Measurements from ENCODE around the gene ZNF277. TPM values are rescaled to one million over a fixed set of nuclear protein-coding genes. Genes with fewer than 3 reads are reported as not detected.

The ZNF277 gene
- total RNA-seq, 1 experiment from 2014 or later = 37.4 TPM

DNA sequence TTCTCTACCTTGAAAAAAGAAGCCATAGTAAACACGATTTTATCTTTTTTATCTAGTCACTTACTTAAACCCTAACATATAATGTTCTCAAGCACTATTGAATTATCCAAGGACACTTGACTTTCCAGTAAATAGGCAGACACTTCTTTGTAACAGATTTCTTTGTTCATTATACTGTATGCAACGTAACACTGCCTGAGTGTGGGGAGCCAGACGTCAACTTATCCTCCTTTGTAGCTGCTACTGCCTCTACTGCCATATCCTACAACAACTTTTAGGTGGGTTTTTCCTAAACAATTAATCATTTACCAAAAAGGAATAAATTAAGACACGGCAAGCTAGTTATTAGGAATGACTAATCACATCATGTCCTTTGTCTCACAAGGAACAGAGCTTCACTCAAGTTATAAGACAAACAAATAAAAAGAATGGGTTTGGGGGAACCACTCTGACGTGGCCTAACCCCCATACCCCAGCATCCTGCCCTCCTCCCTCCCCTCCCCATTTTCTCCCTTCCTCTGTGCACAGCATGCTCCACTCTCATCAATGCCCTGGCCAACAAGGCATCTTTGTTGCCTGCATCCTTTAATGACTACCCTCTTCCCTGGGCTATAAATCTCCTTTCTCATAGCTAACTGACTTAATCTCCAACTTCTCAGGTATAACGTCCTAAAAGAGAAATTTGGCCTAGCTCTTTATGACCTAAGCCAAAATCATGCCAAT is 43.5 kb upstream of the ZNF277 start:
- no peaks in the 10 kb centered on the region for H4K20me1 ChIP-seq (ENCODE audit: insufficient read depth, low read depth, low read length)
- no peak overlapping the region for H3K27ac ChIP-seq (ENCODE audit: low read length)
- H3K9me3 ChIP-seq (ENCODE audit: low read length) = no peaks in the 10 kb centered on the region
- H3K4me2 ChIP-seq (ENCODE audit: low read depth, low read length, poor library complexity, severe bottlenecking) = no peak overlapping the region
- no peak overlapping the region for H2AFZ ChIP-seq (ENCODE audit: low read length)
- no peak for DNase-seq
- no peak overlapping the region for H3K4me3 ChIP-seq (ENCODE audit: low read length)
- H3K4me1 ChIP-seq (ENCODE audit: low read length) = no peaks in the 10 kb centered on the region
- H3K36me3 ChIP-seq (ENCODE audit: insufficient read depth, low read length) = no peaks in the 10 kb centered on the region
- H3K9me2 ChIP-seq (replicated peaks; ENCODE audit: insufficient read depth, low read length) = no peaks in the 10 kb centered on the region
- H3K27me3 ChIP-seq (ENCODE audit: low read length) = no peaks in the 10 kb centered on the region
- H3K9ac ChIP-seq (ENCODE audit: low read length) = no peak overlapping the region
- H3K79me2 ChIP-seq (ENCODE audit: low read length) = no peaks in the 10 kb centered on the region

DNA sequence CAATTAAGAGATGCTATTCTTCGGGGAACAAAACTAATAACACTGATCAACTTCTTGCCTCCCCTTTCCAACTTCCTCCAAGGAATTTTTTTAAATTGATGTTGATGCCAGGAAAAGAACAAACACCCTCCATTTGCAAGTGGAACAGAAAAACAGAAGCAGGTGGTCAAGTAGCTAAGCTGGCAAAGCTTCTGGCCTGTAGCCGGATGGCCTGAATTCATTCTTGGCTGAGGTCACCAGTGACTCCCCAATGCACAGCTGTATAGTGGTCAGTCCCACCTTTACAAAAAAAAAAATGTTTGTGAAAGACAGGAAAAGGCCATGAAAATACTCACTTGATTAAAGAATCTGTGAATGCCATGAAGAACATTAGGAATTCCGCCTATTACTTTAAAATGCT is 39.3 kb upstream of the ZNF277 start:
- Histone ChIP-seq H3K27me3 (ENCODE audit: low read length) (no peaks in the 10 kb centered on the region), H2AFZ (ENCODE audit: low read length) (no peak overlapping the region), H3K9me3 (ENCODE audit: low read length) (no peaks in the 10 kb centered on the region), H3K4me1 (ENCODE audit: low read length) (no peaks in the 10 kb centered on the region), H3K36me3 (ENCODE audit: insufficient read depth, low read length) (no peaks in the 10 kb centered on the region), H3K79me2 (ENCODE audit: low read length) (no peaks in the 10 kb centered on the region), H3K9ac (ENCODE audit: low read length) (no peak overlapping the region), H3K4me3 (ENCODE audit: low read length) (no peak overlapping the region), H3K4me2 (ENCODE audit: low read depth, low read length, poor library complexity, severe bottlenecking) (no peak overlapping the region), H3K27ac (ENCODE audit: low read length) (no peak overlapping the region), H3K9me2 (replicated peaks; ENCODE audit: insufficient read depth, low read length) (no peaks in the 10 kb centered on the region), H4K20me1 (ENCODE audit: insufficient read depth, low read depth, low read length) (no peaks in the 10 kb centered on the region)
- no peak for DNase-seq

GRCh38 chr7:112168915-112169314 is 37.6 kb upstream of the ZNF277 start:
- Histone ChIP-seq H3K9ac (ENCODE audit: low read length) (no peak overlapping the region), H4K20me1 (ENCODE audit: insufficient read depth, low read depth, low read length) (no peaks in the 10 kb centered on the region), H3K4me3 (ENCODE audit: low read length) (no peak overlapping the region), H3K9me3 (ENCODE audit: low read length) (no peaks in the 10 kb centered on the region), H3K79me2 (ENCODE audit: low read length) (no peaks in the 10 kb centered on the region), H3K4me2 (ENCODE audit: low read depth, low read length, poor library complexity, severe bottlenecking) (no peak overlapping the region), H2AFZ (ENCODE audit: low read length) (no peak overlapping the region), H3K27ac (ENCODE audit: low read length) (no peak overlapping the region), H3K27me3 (ENCODE audit: low read length) (no peaks in the 10 kb centered on the region), H3K36me3 (ENCODE audit: insufficient read depth, low read length) (no peaks in the 10 kb centered on the region), H3K9me2 (replicated peaks; ENCODE audit: insufficient read depth, low read length) (no peaks in the 10 kb centered on the region), H3K4me1 (ENCODE audit: low read length) (no peaks in the 10 kb centered on the region)
- DNase-seq = no peak

GRCh38 chr7:112171673-112172072 is 34.8 kb upstream of the ZNF277 start:
- no peaks in the 10 kb centered on the region for H3K9me3 ChIP-seq (ENCODE audit: low read length)
- H3K4me2 ChIP-seq (ENCODE audit: low read depth, low read length, poor library complexity, severe bottlenecking) = no peak overlapping the region
- H3K9me2 ChIP-seq (replicated peaks; ENCODE audit: insufficient read depth, low read length) = no peaks in the 10 kb centered on the region
- H3K9ac ChIP-seq (ENCODE audit: low read length) = no peak overlapping the region
- H2AFZ ChIP-seq (ENCODE audit: low read length) = no peak overlapping the region
- no peaks in the 10 kb centered on the region for H4K20me1 ChIP-seq (ENCODE audit: insufficient read depth, low read depth, low read length)
- H3K4me1 ChIP-seq (ENCODE audit: low read length) = no peaks in the 10 kb centered on the region
- H3K79me2 ChIP-seq (ENCODE audit: low read length) = no peaks in the 10 kb centered on the region
- no peaks in the 10 kb centered on the region for H3K36me3 ChIP-seq (ENCODE audit: insufficient read depth, low read length)
- H3K27me3 ChIP-seq (ENCODE audit: low read length) = no peaks in the 10 kb centered on the region
- H3K4me3 ChIP-seq (ENCODE audit: low read length) = no peak overlapping the region
- no peak overlapping the region for H3K27ac ChIP-seq (ENCODE audit: low read length)
- DNase-seq = no peak

- Histone ChIP-seq H3K36me3 (ENCODE audit: insufficient read depth, low read length) (no peaks in the 10 kb centered on the region), H4K20me1 (ENCODE audit: insufficient read depth, low read depth, low read length) (no peaks in the 10 kb centered on the region), H2AFZ (ENCODE audit: low read length) (no peak overlapping the region), H3K27ac (ENCODE audit: low read length) (no peak overlapping the region), H3K4me2 (ENCODE audit: low read depth, low read length, poor library complexity, severe bottlenecking) (no peak overlapping the region), H3K9me2 (replicated peaks; ENCODE audit: insufficient read depth, low read length) (no peaks in the 10 kb centered on the region), H3K9me3 (ENCODE audit: low read length) (no peaks in the 10 kb centered on the region), H3K4me3 (ENCODE audit: low read length) (no peak overlapping the region), H3K4me1 (ENCODE audit: low read length) (no peaks in the 10 kb centered on the region), H3K9ac (ENCODE audit: low read length) (no peak overlapping the region), H3K79me2 (ENCODE audit: low read length) (no peaks in the 10 kb centered on the region), H3K27me3 (ENCODE audit: low read length) (no peaks in the 10 kb centered on the region)
- no peak for DNase-seq
Observed at GRCh38 chr7:112172870-112173567, 33.5 kb upstream of the ZNF277 start.

GRCh38 chr7:112173568-112173905 is 33.0 kb upstream of the ZNF277 start:
- no peak overlapping the region for H2AFZ ChIP-seq (ENCODE audit: low read length)
- no peaks in the 10 kb centered on the region for H3K4me1 ChIP-seq (ENCODE audit: low read length)
- no peak overlapping the region for H3K4me2 ChIP-seq (ENCODE audit: low read depth, low read length, poor library complexity, severe bottlenecking)
- H3K9me2 ChIP-seq (replicated peaks; ENCODE audit: insufficient read depth, low read length) = no peaks in the 10 kb centered on the region
- no peak for DNase-seq
- no peaks in the 10 kb centered on the region for H3K9me3 ChIP-seq (ENCODE audit: low read length)
- no peak overlapping the region for H3K27ac ChIP-seq (ENCODE audit: low read length)
- H3K27me3 ChIP-seq (ENCODE audit: low read length) = no peaks in the 10 kb centered on the region
- no peak overlapping the region for H3K9ac ChIP-seq (ENCODE audit: low read length)
- H4K20me1 ChIP-seq (ENCODE audit: insufficient read depth, low read depth, low read length) = no peaks in the 10 kb centered on the region
- no peaks in the 10 kb centered on the region for H3K79me2 ChIP-seq (ENCODE audit: low read length)
- no peaks in the 10 kb centered on the region for H3K36me3 ChIP-seq (ENCODE audit: insufficient read depth, low read length)
- no peak overlapping the region for H3K4me3 ChIP-seq (ENCODE audit: low read length)

- H3K4me1 ChIP-seq (ENCODE audit: low read length) = no peaks in the 10 kb centered on the region
- H3K27ac ChIP-seq (ENCODE audit: low read length) = no peak overlapping the region
- H2AFZ ChIP-seq (ENCODE audit: low read length) = no peak overlapping the region
- H3K4me2 ChIP-seq (ENCODE audit: low read depth, low read length, poor library complexity, severe bottlenecking) = no peak overlapping the region
- no peaks in the 10 kb centered on the region for H3K27me3 ChIP-seq (ENCODE audit: low read length)
- no peak overlapping the region for H3K4me3 ChIP-seq (ENCODE audit: low read length)
- no peaks in the 10 kb centered on the region for H3K36me3 ChIP-seq (ENCODE audit: insufficient read depth, low read length)
- no peaks in the 10 kb centered on the region for H3K9me2 ChIP-seq (replicated peaks; ENCODE audit: insufficient read depth, low read length)
- no peak for DNase-seq
- no peaks in the 10 kb centered on the region for H3K9me3 ChIP-seq (ENCODE audit: low read length)
- H3K79me2 ChIP-seq (ENCODE audit: low read length) = no peaks in the 10 kb centered on the region
- no peaks in the 10 kb centered on the region for H4K20me1 ChIP-seq (ENCODE audit: insufficient read depth, low read depth, low read length)
- H3K9ac ChIP-seq (ENCODE audit: low read length) = no peak overlapping the region
Observed at GRCh38 chr7:112174192-112174591, 32.3 kb upstream of the ZNF277 start.

DNA sequence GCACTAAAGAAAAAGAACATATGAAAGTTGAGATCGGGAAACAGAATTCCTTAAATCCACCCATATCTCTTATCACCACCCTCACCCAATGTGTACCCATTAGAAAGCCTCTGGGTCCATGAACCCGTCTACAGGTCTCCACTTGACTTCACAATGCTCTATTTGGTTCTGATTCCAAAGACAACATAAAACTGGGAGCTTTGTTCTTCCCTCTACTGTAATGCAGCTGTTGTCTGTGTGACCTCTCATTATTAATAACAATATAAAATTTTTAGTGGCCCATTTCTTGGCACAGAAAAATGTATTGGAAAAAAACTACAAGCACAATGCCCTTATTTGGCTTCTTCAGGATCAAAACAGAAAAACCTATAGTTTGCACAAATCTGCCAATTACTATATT is 30.3 kb upstream of the ZNF277 start:
- Histone ChIP-seq H3K79me2 (ENCODE audit: low read length) (no peaks in the 10 kb centered on the region), H4K20me1 (ENCODE audit: insufficient read depth, low read depth, low read length) (no peaks in the 10 kb centered on the region), H3K9ac (ENCODE audit: low read length) (no peak overlapping the region), H3K9me3 (ENCODE audit: low read length) (no peaks in the 10 kb centered on the region), H3K4me1 (ENCODE audit: low read length) (no peaks in the 10 kb centered on the region), H3K36me3 (ENCODE audit: insufficient read depth, low read length) (no peaks in the 10 kb centered on the region), H3K4me2 (ENCODE audit: low read depth, low read length, poor library complexity, severe bottlenecking) (no peak overlapping the region), H3K4me3 (ENCODE audit: low read length) (no peak overlapping the region), H3K27ac (ENCODE audit: low read length) (no peak overlapping the region), H2AFZ (ENCODE audit: low read length) (no peak overlapping the region), H3K27me3 (ENCODE audit: low read length) (no peaks in the 10 kb centered on the region), H3K9me2 (replicated peaks; ENCODE audit: insufficient read depth, low read length) (no peaks in the 10 kb centered on the region)
- no peak for DNase-seq

Measured in Karpas-422 (cell line).